K562 (cell line): Measurements from ENCODE around the gene SMAD3. TPM values are rescaled to one million over a fixed set of nuclear protein-coding genes. Genes with fewer than 3 reads are reported as not detected.

Experiments
- ATAC-seq: fragments of 200-7000 bp; cut with Tn5 transposase; 3 replicates; pipeline ENCODE4 v1.9.1; 2020; ENCODE audit warnings: moderate library complexity
- BruUV-seq: library from RNA; stranded (reverse); fragments of 400-500 nt; replicated peaks from 2 replicates; lab custom pipeline; 2021; lab: Mats Ljungman, UMichigan
- CTCF ChIA-PET: fragments of 300-600 bp; formaldehyde crosslinking; extraction: SDS; loops from one replicate; lab custom pipeline; 2021; ENCODE audit warnings: low intra/inter-chr PET ratio; lab: Yijun Ruan, JAX
- POLR2A ChIA-PET: fragments of 300-600, 350-650 bp; sonication (Branson Sonifier 250); formaldehyde crosslinking; extraction: SDS; loops from one replicate; lab custom pipeline; 2021; ENCODE audit warnings: antibody characterized with exemption, inconsistent platforms; lab: Yijun Ruan, JAX
- DNase-seq, 4 experiments: peaks; one replicate each; pipeline versions ENCODE4 v3.0.0 to v3.0.0-alpha.2; 2011 to 2018; ENCODE audit warnings: low spot score in 3 of 4, mixed read lengths in 3 of 4; ENCODE audit errors: extremely low read depth in 1 of 4
- FAIRE-seq: peaks from 2 replicates; lab custom pipeline; 2011; peaks lifted over from hg19 to GRCh38; lab: Jason Lieb, UNC
- H2AFZ ChIP-seq: 2 replicates; pipeline ENCODE4 v1.6.0; 2011; ENCODE audit warnings: low read depth, low read length, control low read depth, inconsistent platforms
- H3K27ac ChIP-seq: fragments of 200-600 bp; 3 replicates; pipeline ENCODE4 v1.8.0; 2011; ENCODE audit warnings: low read depth, mild to moderate bottlenecking, control low read depth, inconsistent platforms, low read length, moderate library complexity, mixed read lengths; ENCODE audit errors: extremely low read depth
- H3K27me3 ChIP-seq, 2 experiments: fragments of 300-600 bp in 1 of 2; 2 replicates in 1 of 2; 3 replicates in 1 of 2; pipeline versions ENCODE4 v1.6.0 to v1.8.0; 2011; ENCODE audit warnings: inconsistent platforms in 2 of 2, low read length in 2 of 2, mild to moderate bottlenecking in 1 of 2, mixed read lengths in 1 of 2, moderate library complexity in 1 of 2; ENCODE audit not compliant: control insufficient read depth in 2 of 2, insufficient read depth in 2 of 2
- H3K36me3 ChIP-seq: fragments of 300-600 bp; 3 replicates; pipeline ENCODE4 v1.8.0; 2011; ENCODE audit warnings: mild to moderate bottlenecking, low read length, inconsistent platforms; ENCODE audit not compliant: control insufficient read depth, insufficient read depth
- H3K4me1 ChIP-seq, 2 experiments: fragments of 200-600 bp in 1 of 2; replicated peaks in 1 of 2; 2 replicates in 1 of 2; 3 replicates in 1 of 2; pipeline versions ENCODE4 v1.5.1 to v1.8.0; 2011; ENCODE audit warnings: inconsistent platforms in 2 of 2, low read length in 2 of 2, mild to moderate bottlenecking in 1 of 2, mixed read lengths in 1 of 2, moderate library complexity in 1 of 2; ENCODE audit not compliant: control insufficient read depth in 2 of 2, insufficient read depth in 2 of 2
- H3K4me2 ChIP-seq: 2 replicates; pipeline ENCODE4 v1.6.1; 2011; ENCODE audit warnings: low read length, control low read depth, inconsistent platforms, mixed read lengths; ENCODE audit not compliant: insufficient read depth
- H3K4me3 ChIP-seq: fragments of 200-600 bp; sonication (generic), shearing (Covaris generic); 2 replicates; pipeline ENCODE4 v1.5.1; 2016; ENCODE audit warnings: control low read depth, inconsistent platforms
- H3K79me2 ChIP-seq: fragments of 200-600 bp; 3 replicates; pipeline ENCODE4 v1.8.0; 2011; ENCODE audit warnings: low read length, inconsistent platforms; ENCODE audit not compliant: control insufficient read depth, insufficient read depth
- H3K9ac ChIP-seq, 2 experiments: 2 replicates each; pipeline versions ENCODE4 v1.6.0 to v1.6.1; 2011; ENCODE audit warnings: low read depth in 2 of 2, low read length in 2 of 2, control low read depth in 1 of 2, inconsistent platforms in 1 of 2, mild to moderate bottlenecking in 1 of 2, mixed read lengths in 1 of 2; ENCODE audit not compliant: insufficient read depth in 1 of 2
- H3K9me1 ChIP-seq: one replicate; pipeline ENCODE4 v1.6.0; 2011; ENCODE audit warnings: inconsistent platforms, mild to moderate bottlenecking, low read length, moderate library complexity; ENCODE audit not compliant: control insufficient read depth, insufficient read depth
- H3K9me3 ChIP-seq: replicated peaks from 2 replicates; pipeline ENCODE4 v1.5.1; 2011; ENCODE audit warnings: low read depth, low read length, inconsistent platforms; ENCODE audit not compliant: control insufficient read depth, insufficient read depth
- H4K20me1 ChIP-seq: replicated peaks from 2 replicates; pipeline ENCODE4 v1.6.1; 2011; ENCODE audit warnings: low read length, inconsistent platforms, mixed read lengths; ENCODE audit not compliant: control insufficient read depth, insufficient read depth
- ESRRA ChIP-seq: fragments of 450-650 bp; IDR thresholded peaks from 2 replicates; pipeline ENCODE4 v1.6.1; 2014; ENCODE audit warnings: low read depth, mild to moderate bottlenecking, moderate library complexity, borderline replicate concordance
- RAD21 ChIP-seq, 2 experiments: fragments of 250-450 bp in 1 of 2; fragments of 450-650 bp in 1 of 2; sonication (Bioruptor Pico) in 1 of 2; formaldehyde crosslinking in 1 of 2; IDR thresholded peaks in 1 of 2; conservative IDR thresholded peaks in 1 of 2; 2 replicates each; pipeline versions ENCODE4 v1.4.0 to v1.8.0; 2020 to 2022; ENCODE audit warnings: mild to moderate bottlenecking in 2 of 2, moderate library complexity in 1 of 2
- TEAD2 ChIP-seq: fragments of 450-650 bp; IDR thresholded peaks from 2 replicates; pipeline ENCODE4 v1.6.1; 2016; ENCODE audit warnings: missing genetic modification characterization, control low read depth, missing compliant biosample characterization
- WGBS: fragments of 100-300 bp; shearing (Covaris generic); methylation state at CpG from one replicate; pipeline ENCODE4 v1.1.6; 2016; ENCODE audit warnings: low coverage, mixed read lengths; ENCODE audit not compliant: insufficient coverage; ENCODE audit errors: missing lambda C conversion rate; 5-methylcytosine and 5-hydroxymethylcytosine counted together
- in situ Hi-C: fragments of 300-500 bp; cut with MboI; formaldehyde crosslinking; loops from 4 replicates; pipeline ENCODE4 v1.15.0; 2018; ENCODE audit warnings: inconsistent platforms, mixed read lengths
- intact Hi-C: fragments of 100-400 bp; cut with micrococcal nuclease; formaldehyde crosslinking; loops from 2 replicates; pipeline ENCODE4 v1.14.2; 2022
- polyA plus RNA-seq, 8 experiments: library from polyadenylated mRNA; depleted of rRNA in 4 of 8; stranded (reverse) in 5 of 8; unstranded in 3 of 8; fragments of >200 nt; fragmentation: Nextera tagmentation in 2 of 8; fragmentation: Illumina TruSeq in 1 of 8; extraction: Ambion mirVana in 2 of 8; extraction: Trizol in 1 of 8; gene quantifications; 2 replicates each; pipeline versions ENCODE4 v1.2.1 to v1.2.3, GENCODE V29; 2011 to 2014; ENCODE audit warnings: inconsistent platforms in 1 of 8, missing spikeins in 1 of 8
- total RNA-seq, 7 experiments: library from RNA; depleted of rRNA in 6 of 7; stranded (reverse); fragments of >200 nt in 6 of 7; fragmentation: Illumina TruSeq in 2 of 7; extraction: Trizol in 2 of 7; gene quantifications; 2 replicates each; pipeline versions ENCODE4 v1.2.1 to v1.2.3, GENCODE V29; 2011 to 2021; ENCODE audit warnings: low replicate concordance in 1 of 7
- TF ChIP-seq, protein P1 (sequence below), 3 experiments: IDR thresholded peaks in 2 of 3; conservative IDR thresholded peaks in 1 of 3; 2 replicates each; pipeline ENCODE4 v1.5.1; 2011 to 2012; ENCODE audit warnings: low read length in 3 of 3, mild to moderate bottlenecking in 3 of 3, control low read depth in 2 of 3, improper control_type of control experiment in 1 of 3, inconsistent platforms in 1 of 3, low read depth in 1 of 3, mixed read lengths in 1 of 3, moderate library complexity in 1 of 3; ENCODE audit not compliant: insufficient read depth in 2 of 3
- TF ChIP-seq, protein P2 (sequence below), 2 experiments: fragments of 450-650 bp; formaldehyde crosslinking in 1 of 2; IDR thresholded peaks; 2 replicates each; pipeline versions ENCODE4 v1.4.0 to v1.6.1; 2014 to 2020; ENCODE audit warnings: mild to moderate bottlenecking in 2 of 2, borderline replicate concordance in 1 of 2, low read depth in 1 of 2

The SMAD3 gene
- total and polyA plus RNA-seq, 9 of the 15 experiments (the other 6 are each of a cell fraction or from before 2014, with no cell fraction given), result 4.3 to 39.2 (median 11.1) TPM

DNA sequence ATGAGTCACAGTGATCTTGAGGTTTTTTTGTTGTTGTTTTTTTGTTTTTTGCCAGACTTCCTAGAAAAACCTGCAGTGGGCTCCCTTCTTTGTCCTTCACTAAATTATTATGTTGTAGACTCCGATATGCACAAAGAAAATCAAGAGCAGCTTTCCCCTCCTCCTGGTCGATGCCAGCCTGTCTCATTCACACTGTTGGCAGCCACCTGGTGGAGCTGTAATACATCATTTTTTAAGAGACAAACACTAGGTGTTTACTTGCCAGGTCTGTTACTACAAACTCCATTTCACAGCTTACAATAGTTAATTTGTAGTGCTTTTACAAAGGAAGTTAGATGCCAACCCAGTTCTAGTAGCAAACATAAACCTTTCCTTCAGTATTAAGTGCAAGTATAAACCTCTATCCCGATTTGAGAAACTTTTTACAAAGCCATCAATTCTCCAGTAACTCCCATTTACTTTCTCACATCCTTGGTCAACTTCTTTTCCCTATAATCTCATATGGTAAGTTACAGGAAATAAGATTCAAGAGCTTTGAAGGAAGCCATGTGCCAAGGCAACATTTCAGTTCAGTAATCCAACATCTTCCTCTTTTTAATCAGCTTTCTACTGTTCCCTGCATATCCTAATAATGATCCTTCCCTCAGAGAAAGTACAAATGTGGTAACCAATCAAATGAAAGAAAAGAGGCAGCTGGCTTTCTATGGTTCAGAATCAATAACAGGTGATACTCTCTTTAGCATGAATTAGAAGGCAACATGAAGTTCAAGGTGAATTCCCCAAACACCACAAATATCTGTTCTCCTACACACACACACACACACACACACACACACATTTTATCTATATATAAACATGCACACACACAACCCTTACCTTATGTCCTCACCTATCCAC is 175.1 kb downstream of the SMAD3 start:
- intact Hi-C loops, result no loop called here
- ChIA-PET CTCF (interaction anchor here (0.5 to 3.2 kb wide), 5 partner anchors 63 to 195 kb away, joined by 3 to 16 read pairs (median 4); partner anchors contain the start of gene SMAD3), POLR2A (interaction anchor here (0.5 to 2.2 kb wide), 9 partner anchors 11 to 102 kb away, joined by 3 to 8 read pairs (median 3); partner anchors contain the start of genes AAGAB and IQCH)
- Histone ChIP-seq H3K27me3 (no peaks in the 10 kb centered on the region), H3K9me3 (no peaks in the 10 kb centered on the region), H3K9ac (no peak overlapping the region), H3K4me1 (no peaks in the 10 kb centered on the region), H2AFZ (no peak overlapping the region), H4K20me1 (no peaks in the 10 kb centered on the region), H3K4me3 (no peak overlapping the region), H3K4me2 (no peak overlapping the region), H3K27ac (no peak overlapping the region), H3K36me3 (peaks cover 30% of the 10 kb centered on the region), H3K9me1 (no peaks in the 10 kb centered on the region), H3K79me2 (peaks cover 86% of the 10 kb centered on the region)
- DNase-seq (peak in 1 of 4 experiments; percentile 9), FAIRE-seq (no peak), ATAC-seq (peak; percentile 63; the same call in 2 of the 3 replicates)
- TF ChIP-seq, protein P1, sequence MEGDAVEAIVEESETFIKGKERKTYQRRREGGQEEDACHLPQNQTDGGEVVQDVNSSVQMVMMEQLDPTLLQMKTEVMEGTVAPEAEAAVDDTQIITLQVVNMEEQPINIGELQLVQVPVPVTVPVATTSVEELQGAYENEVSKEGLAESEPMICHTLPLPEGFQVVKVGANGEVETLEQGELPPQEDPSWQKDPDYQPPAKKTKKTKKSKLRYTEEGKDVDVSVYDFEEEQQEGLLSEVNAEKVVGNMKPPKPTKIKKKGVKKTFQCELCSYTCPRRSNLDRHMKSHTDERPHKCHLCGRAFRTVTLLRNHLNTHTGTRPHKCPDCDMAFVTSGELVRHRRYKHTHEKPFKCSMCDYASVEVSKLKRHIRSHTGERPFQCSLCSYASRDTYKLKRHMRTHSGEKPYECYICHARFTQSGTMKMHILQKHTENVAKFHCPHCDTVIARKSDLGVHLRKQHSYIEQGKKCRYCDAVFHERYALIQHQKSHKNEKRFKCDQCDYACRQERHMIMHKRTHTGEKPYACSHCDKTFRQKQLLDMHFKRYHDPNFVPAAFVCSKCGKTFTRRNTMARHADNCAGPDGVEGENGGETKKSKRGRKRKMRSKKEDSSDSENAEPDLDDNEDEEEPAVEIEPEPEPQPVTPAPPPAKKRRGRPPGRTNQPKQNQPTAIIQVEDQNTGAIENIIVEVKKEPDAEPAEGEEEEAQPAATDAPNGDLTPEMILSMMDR (IDR thresholded peaks at IDR 0.05 in 2 of 3, conservative IDR thresholded peaks at IDR 0.05 in 1 of 3; ENCODE audit: insufficient read depth in 2 of 3, low read depth in 1 of 3, low read length in 3 of 3), result peak; percentile 36 to 50 (median 38); a peak in 3 of 6 replicates
- peak; percentile 34 to 44 for TF ChIP-seq RAD21 (CRISPR knock-in tag; conservative IDR thresholded peaks at IDR 0.05 in 1 of 2, IDR thresholded peaks at IDR 0.05 in 1 of 2)
- TF ChIP-seq, protein P2, sequence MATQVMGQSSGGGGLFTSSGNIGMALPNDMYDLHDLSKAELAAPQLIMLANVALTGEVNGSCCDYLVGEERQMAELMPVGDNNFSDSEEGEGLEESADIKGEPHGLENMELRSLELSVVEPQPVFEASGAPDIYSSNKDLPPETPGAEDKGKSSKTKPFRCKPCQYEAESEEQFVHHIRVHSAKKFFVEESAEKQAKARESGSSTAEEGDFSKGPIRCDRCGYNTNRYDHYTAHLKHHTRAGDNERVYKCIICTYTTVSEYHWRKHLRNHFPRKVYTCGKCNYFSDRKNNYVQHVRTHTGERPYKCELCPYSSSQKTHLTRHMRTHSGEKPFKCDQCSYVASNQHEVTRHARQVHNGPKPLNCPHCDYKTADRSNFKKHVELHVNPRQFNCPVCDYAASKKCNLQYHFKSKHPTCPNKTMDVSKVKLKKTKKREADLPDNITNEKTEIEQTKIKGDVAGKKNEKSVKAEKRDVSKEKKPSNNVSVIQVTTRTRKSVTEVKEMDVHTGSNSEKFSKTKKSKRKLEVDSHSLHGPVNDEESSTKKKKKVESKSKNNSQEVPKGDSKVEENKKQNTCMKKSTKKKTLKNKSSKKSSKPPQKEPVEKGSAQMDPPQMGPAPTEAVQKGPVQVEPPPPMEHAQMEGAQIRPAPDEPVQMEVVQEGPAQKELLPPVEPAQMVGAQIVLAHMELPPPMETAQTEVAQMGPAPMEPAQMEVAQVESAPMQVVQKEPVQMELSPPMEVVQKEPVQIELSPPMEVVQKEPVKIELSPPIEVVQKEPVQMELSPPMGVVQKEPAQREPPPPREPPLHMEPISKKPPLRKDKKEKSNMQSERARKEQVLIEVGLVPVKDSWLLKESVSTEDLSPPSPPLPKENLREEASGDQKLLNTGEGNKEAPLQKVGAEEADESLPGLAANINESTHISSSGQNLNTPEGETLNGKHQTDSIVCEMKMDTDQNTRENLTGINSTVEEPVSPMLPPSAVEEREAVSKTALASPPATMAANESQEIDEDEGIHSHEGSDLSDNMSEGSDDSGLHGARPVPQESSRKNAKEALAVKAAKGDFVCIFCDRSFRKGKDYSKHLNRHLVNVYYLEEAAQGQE (IDR thresholded peaks at IDR 0.05; ENCODE audit: borderline replicate concordance), result peak; percentile 37; the same call in 1 of the 2 replicates
- TF ChIP-seq, protein P2 (CRISPR knock-in tag; IDR thresholded peaks at IDR 0.05; ENCODE audit: low read depth), result no peak
- TF ChIP-seq TEAD2 (tag), result no peak
- TF ChIP-seq ESRRA, result no peak
- 29% methylated on average over 3 of the region's 3 CpGs for WGBS
- in situ Hi-C loops, result no loop called here
- no TSS peak for BruUV-seq
